NCI-H460 (cell line): ENCODE data around the gene PSMB3. TPM values are rescaled to one million over a fixed set of nuclear protein-coding genes. Genes with fewer than 3 reads are reported as not detected.
A peak's percentile ranks its signal among the peaks of the same experiment; 100 is the strongest.

Source experiments
- DNase-seq: peaks from one replicate; pipeline ENCODE4 v3.0.0-alpha.2; 2016; ENCODE audit warnings: low read depth; ENCODE audit errors: extremely low read depth
- polyA plus RNA-seq: library from polyadenylated mRNA; depleted of rRNA; stranded (reverse); fragments of >200 nt; gene quantifications from 2 replicates; pipeline ENCODE4 v1.2.3, GENCODE V29; 2014; cell fraction: nucleus; rRNA removed
- total RNA-seq: library from RNA; depleted of rRNA; stranded (reverse); fragments of >200 nt; shearing (Covaris generic); gene quantifications from 2 replicates; pipeline ENCODE4 v1.2.3, GENCODE V29; 2014; rRNA removed

Gene PSMB3
- total RNA-seq, result 232 and 247 TPM in 2 replicates
- 261 and 392 TPM in 2 replicates for polyA plus RNA-seq

- DNase-seq, result peak; percentile 100
Observed at GRCh38 chr17:38752308-38753070, at the start of gene PSMB3. Gene PSMB3 (plus strand): TSS chr17:38752741. CDS start chr17:38752827, 86 bp downstream.

GRCh38 chr17:38702916-38703741 lies 49.4 kb upstream of the PSMB3 start:
- DNase-seq, result no peak

GRCh38 chr17:38703742-38704605 lies 48.6 kb upstream of the PSMB3 start:
- DNase-seq, result no peak

DNA sequence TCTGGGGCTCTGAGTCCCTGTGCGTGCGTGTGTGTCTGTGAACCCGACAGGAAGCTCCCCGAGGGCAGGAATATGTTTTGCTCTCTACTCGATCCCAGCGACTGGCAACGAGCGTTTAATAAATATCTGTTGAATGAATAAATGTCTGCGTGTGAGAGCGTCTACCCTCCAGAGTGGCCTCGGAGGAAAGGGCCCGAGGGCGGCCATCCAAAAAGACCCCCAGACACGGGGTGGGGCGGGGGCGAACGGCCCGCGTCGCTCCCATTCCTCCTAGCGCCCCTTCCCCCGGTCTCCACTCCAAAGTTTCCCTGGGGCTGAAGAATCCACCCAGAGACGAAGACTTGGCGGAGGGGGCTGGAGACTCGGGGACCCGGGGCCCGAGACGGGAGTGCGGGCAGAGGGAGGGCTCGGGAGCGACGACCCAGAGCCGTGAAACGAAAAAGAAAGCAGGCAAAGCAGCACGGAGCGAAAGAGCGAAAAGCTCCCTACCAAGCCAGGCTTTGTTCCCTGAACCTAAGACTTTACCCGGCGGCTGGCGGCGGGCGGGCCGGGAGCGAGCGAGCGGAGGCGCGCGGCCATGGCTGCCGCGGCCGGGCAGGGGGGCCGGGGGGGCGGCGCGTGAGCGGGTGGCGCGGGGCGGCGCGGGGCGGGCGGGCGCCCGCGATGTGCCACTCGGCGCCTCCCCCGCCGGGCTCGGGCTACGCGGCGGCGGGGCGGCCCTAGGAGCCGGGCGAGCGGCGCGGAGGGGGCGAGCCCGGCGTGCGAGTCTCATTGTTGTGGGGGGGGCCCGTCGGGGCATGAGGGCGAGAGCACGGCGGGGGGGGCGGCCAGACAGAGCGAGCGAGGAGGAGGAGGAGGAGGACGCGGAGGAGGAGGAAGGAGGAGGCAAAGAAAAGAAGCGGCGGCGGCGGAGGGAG lies 47.7 kb upstream of the PSMB3 start, which contains the start of gene MLLT6:
Gene MLLT6, plus strand, starts transcription at position 668 of the 917 bp plus-strand sequence. CDS start 360 bp downstream, outside the sequence.
- DNase-seq, result peak; percentile 63

GRCh38 chr17:38705523-38705802 lies 47.1 kb upstream of the PSMB3 start:
- DNase-seq, result no peak

GRCh38 chr17:38705803-38706504 lies 46.6 kb upstream of the PSMB3 start:
- no peak for DNase-seq

- DNase-seq, result no peak
Observed at GRCh38 chr17:38706505-38707216, 45.9 kb upstream of the PSMB3 start.

DNA sequence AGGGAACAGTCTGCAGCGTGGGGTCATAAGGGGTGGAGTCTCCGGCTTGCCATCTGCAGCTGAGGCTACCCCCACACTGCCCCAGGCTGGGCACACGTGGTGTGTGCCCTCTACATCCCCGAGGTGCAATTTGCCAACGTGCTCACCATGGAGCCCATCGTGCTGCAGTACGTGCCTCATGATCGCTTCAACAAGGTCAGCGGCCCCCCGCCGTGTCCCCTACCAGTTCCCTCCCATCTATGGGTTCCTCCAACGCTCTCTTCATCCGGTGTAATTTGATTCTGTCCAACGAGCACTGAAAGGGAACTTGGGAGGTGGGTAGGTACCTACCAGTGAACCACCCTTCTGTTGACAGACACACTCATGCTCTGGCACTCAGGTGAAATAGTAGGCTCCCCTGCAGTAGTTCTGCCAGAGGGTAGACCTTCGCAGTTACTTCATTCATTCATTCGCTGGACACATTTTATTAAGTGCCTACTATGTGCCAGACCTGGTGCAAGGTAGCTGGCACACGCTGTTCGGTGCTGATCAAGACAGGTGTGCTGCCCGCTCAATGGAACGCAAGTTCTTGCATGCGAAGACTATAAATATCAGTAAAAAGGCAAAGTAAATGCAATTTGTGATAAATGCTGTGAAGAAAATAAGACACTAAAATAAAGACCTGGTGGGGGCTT lies 44.7 kb upstream of the PSMB3 start:
- DNase-seq, result no peak

DNA sequence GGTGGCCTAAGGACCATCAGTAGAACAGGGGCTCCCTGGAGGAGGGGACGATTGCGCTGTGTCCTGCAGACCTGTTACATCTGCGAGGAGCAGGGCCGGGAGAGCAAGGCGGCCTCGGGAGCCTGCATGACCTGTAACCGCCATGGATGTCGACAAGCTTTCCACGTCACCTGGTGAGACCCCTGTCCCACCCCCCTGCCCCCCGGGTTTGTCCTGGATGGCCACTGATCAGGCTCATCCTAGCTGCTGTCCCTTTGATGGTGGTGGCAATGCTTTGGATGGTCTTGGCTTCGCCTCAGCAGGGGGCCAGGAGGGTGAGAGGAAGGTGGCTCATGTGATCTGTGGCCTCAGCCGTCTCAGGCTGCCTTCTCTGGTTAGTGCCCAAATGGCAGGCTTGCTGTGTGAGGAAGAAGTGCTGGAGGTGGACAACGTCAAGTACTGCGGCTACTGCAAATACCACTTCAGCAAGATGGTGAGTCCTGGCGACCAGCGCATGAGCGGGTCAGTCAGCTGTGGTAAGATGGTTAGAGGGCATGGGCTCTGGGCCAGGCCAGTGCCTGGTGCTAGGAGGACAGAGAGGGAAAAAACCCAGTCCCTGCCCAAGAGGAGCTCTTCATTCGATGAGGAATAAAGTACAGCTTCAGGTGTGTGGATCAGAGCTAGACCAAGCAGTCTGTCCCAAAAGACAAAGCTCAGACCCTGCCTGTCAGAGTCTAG lies 43.3 kb upstream of the PSMB3 start:
- no peak for DNase-seq

DNA sequence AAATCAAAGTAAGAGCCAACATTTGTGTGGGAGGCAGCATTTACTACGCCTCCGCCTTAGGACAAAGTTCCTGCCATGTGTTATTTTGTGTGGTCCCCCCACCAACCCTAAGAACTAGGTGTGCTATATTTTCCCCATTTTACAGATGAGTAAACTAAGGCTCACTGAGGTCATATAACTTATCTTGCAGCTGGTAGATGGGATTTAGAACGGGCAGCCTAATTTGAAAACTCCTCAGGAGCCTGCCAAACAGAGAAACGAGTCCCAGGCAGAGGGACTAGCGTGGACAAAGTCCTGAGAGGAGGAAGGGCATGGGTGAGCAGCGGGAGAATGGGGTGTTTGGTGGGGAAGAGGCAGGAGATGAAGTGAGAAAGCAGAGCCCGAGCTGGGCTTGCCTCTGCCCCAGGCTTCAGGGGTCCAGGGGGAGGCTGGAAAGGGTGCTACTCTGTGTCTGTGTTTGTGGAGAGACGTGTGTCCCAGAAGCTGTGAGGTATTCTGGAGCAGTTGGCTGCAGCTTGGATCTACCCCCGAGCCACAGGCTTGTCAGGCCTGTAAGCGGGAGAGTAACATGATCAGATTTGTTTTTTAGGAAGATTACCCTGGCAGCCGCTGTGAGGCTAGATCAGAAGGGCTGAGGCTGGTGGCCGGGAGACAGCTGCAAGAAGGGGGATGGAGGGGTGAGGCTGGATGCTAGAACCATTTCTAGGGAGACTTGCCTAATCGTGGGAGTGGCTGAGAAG lies 42.5 kb upstream of the PSMB3 start:
- DNase-seq, result no peak

- DNase-seq, result no peak
Observed at GRCh38 chr17:38710604-38710962, 42.0 kb upstream of the PSMB3 start.

DNA sequence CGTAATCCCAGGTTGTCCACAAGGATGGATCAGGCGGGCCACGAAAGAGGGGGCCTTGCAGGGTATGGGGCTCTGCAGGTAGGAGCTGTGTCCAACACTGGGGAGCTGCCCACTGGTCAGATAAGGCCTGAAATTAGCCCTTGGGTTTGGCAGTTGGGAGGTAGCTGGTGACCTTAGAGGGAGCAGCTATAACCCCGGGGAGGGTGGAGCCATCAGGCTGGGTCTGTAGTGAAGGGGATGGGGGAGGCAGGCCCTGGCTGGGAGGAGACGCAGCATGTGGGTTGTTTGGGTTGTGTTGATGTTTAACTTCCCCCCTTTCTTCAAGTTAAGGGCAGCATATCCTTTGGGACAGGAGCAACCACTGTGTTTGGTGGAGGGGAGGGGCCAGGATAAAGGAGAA lies 41.6 kb upstream of the PSMB3 start:
- DNase-seq, result no peak

- DNase-seq, result no peak
Observed at GRCh38 chr17:38711792-38712571, 40.6 kb upstream of the PSMB3 start.

GRCh38 chr17:38712593-38712992 lies 39.9 kb upstream of the PSMB3 start:
- DNase-seq, result no peak

- no peak for DNase-seq
Observed at GRCh38 chr17:38713456-38714075, 39.0 kb upstream of the PSMB3 start.
